Parathyroid adenoma (tissue), 2 donors: ENCODE results near the gene RHBDD3.

ENCODE experiments used
- H2AFZ ChIP-seq: fragments of 300-600 bp; sonication (generic); one replicate; pipeline ENCODE4 v1.7.0; 2017; ENCODE audit warnings: antibody characterized with exemption, mild to moderate bottlenecking
- H3K27ac ChIP-seq: fragments of 300-600 bp; sonication (generic); one replicate; pipeline ENCODE4 v1.7.0; 2017
- H3K27me3 ChIP-seq: fragments of 300-600 bp; sonication (generic); one replicate; pipeline ENCODE4 v1.7.0; 2017; ENCODE audit warnings: low read length; ENCODE audit not compliant: control insufficient read depth, insufficient read depth
- H3K36me3 ChIP-seq: fragments of 300-600 bp; sonication (generic); one replicate; pipeline ENCODE4 v1.7.0; 2017; ENCODE audit warnings: low read length; ENCODE audit not compliant: control insufficient read depth, insufficient read depth
- H3K4me1 ChIP-seq: fragments of 300-600 bp; sonication (generic); one replicate; pipeline ENCODE4 v1.7.0; 2017; ENCODE audit warnings: control low read depth
- H3K4me2 ChIP-seq: fragments of 300-600 bp; sonication (generic); one replicate; pipeline ENCODE4 v1.7.0; 2017; ENCODE audit warnings: low read length
- H3K4me3 ChIP-seq: fragments of 300-600 bp; sonication (generic); one replicate; pipeline ENCODE4 v1.7.0; 2017; ENCODE audit warnings: low read depth, low read length
- H3K79me2 ChIP-seq: fragments of 300-600 bp; sonication (generic); one replicate; pipeline ENCODE4 v1.7.0; 2017; ENCODE audit warnings: control low read depth
- H3K9ac ChIP-seq: fragments of 300-600 bp; sonication (generic); one replicate; pipeline ENCODE4 v1.7.0; 2017; ENCODE audit warnings: mild to moderate bottlenecking
- H3K9me3 ChIP-seq: fragments of 300-600 bp; sonication (generic); one replicate; pipeline ENCODE4 v1.7.0; 2017; ENCODE audit warnings: low read length; ENCODE audit not compliant: control insufficient read depth
- TF ChIP-seq, protein P1 (sequence below): fragments of 300-600 bp; sonication (generic); IDR thresholded peaks from one replicate; pipeline ENCODE4 v1.7.0; 2017; ENCODE audit warnings: antibody characterized with exemption, mild to moderate bottlenecking
- donor health status: primary hyperparathyroidism.

RHBDD3 gene

DNA sequence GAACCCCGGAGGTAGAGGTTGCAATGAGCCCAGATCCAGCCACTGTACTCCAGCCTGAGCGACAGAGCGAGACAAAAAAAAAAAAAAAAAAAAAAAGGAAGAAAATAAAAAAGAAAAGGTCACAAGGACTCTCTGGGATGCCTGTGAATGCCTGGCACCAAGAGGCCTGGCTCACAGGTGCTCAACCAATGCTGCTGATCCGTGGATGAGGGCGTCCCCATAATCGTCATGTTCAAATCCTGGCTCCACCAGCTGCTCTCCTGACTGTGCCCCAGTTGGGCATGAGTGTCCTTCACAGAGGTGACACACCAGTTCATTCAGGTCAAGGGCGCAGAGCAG, 38.0 kb upstream of the RHBDD3 start:
- no peak overlapping the region for H3K9ac ChIP-seq
- H3K4me1 ChIP-seq, result no peaks in the 10 kb centered on the region
- H3K4me2 ChIP-seq, result peak overlapping the region; percentile 75
- no peaks in the 10 kb centered on the region for H3K9me3 ChIP-seq
- H3K4me3 ChIP-seq, result peak overlapping the region; percentile 75
- no peak overlapping the region for H3K27ac ChIP-seq
- peak overlapping the region; percentile 80 for H2AFZ ChIP-seq
- H3K27me3 ChIP-seq, result no peaks in the 10 kb centered on the region
- H3K36me3 ChIP-seq, result no peaks in the 10 kb centered on the region
- no peaks in the 10 kb centered on the region for H3K79me2 ChIP-seq
- TF ChIP-seq, protein P1, sequence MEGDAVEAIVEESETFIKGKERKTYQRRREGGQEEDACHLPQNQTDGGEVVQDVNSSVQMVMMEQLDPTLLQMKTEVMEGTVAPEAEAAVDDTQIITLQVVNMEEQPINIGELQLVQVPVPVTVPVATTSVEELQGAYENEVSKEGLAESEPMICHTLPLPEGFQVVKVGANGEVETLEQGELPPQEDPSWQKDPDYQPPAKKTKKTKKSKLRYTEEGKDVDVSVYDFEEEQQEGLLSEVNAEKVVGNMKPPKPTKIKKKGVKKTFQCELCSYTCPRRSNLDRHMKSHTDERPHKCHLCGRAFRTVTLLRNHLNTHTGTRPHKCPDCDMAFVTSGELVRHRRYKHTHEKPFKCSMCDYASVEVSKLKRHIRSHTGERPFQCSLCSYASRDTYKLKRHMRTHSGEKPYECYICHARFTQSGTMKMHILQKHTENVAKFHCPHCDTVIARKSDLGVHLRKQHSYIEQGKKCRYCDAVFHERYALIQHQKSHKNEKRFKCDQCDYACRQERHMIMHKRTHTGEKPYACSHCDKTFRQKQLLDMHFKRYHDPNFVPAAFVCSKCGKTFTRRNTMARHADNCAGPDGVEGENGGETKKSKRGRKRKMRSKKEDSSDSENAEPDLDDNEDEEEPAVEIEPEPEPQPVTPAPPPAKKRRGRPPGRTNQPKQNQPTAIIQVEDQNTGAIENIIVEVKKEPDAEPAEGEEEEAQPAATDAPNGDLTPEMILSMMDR, result no peak

- Histone ChIP-seq H3K9ac (no peak overlapping the region), H3K4me1 (no peaks in the 10 kb centered on the region), H2AFZ (no peak overlapping the region), H3K36me3 (peaks cover 4% of the 10 kb centered on the region), H3K9me3 (no peaks in the 10 kb centered on the region), H3K27me3 (no peaks in the 10 kb centered on the region), H3K79me2 (no peaks in the 10 kb centered on the region), H3K4me3 (no peak overlapping the region), H3K27ac (peak overlapping the region; percentile 32), H3K4me2 (peak overlapping the region; percentile 37)
- TF ChIP-seq, protein P1, result no peak
Observed at GRCh38 chr22:29302681-29303465, 35.1 kb upstream of the RHBDD3 start.

DNA sequence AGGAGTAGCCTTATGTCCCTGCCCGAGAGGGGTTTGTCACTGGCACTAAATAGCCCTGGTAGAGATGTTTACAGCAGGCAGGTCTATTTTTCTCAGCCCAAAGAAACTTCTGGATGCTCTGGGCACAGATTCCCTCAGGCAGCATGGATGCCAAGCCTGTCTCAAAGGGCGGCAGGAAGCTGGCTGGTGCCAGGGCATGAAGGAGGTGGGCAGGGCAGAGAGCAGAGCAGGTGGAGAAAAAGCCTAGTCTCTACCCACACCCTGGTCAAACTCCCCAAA, 34.6 kb upstream of the RHBDD3 start:
- Histone ChIP-seq H2AFZ (no peak overlapping the region), H3K9ac (no peak overlapping the region), H3K27me3 (no peaks in the 10 kb centered on the region), H3K9me3 (no peaks in the 10 kb centered on the region), H3K4me2 (no peak overlapping the region), H3K36me3 (peaks cover 4% of the 10 kb centered on the region), H3K79me2 (no peaks in the 10 kb centered on the region), H3K27ac (peak overlapping the region; percentile 24), H3K4me3 (no peak overlapping the region), H3K4me1 (no peaks in the 10 kb centered on the region)
- TF ChIP-seq, protein P1, result no peak

DNA sequence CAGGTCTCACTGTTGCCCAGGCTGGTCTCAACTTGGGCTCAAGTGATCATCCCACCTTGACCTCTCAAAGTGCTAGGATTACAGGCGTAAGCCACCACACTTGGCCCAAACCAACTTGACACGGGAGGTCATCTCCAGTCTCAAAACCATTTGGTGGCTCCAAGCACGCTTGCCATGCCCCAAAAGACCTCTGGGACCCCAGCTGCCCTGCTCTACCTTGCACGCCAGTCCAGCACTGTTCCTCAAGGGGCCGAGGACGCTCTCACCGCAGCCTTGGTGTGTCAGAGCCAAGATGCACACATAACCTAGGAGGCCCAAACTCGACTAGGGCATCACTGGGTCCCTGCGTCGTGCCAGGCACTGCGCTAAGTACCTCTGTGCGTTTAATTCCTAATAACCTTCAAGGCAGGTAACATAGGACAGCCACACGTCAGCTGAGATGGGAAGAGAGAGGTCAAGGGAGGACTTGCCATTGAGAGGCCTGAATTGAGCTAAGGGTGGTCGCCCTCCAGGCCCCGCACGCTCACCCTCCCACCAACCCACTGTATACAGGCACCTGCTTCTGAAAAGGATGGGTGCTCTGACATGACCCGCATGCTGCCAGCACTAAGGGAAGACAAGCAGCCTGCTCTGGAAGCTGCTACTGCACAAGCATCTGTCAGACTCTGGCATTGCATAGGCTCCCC, 34.1 kb upstream of the RHBDD3 start:
- peaks cover 4% of the 10 kb centered on the region for H3K36me3 ChIP-seq

More for the DNA sequence above, 34.1 kb upstream of the RHBDD3 start:
- TF ChIP-seq, protein P1, result no peak
- Histone ChIP-seq H3K4me1 (no peaks in the 10 kb centered on the region), H3K9ac (no peak overlapping the region), H3K4me3 (no peak overlapping the region), H2AFZ (no peak overlapping the region), H3K4me2 (no peak overlapping the region), H3K79me2 (no peaks in the 10 kb centered on the region), H3K27ac (no peak overlapping the region), H3K9me3 (no peaks in the 10 kb centered on the region), H3K27me3 (no peaks in the 10 kb centered on the region)
